ENCODE results near the gene PLPPR4.
A peak's percentile ranks its signal among the peaks of the same experiment; 100 is the strongest.
"Not testable (repeated sequence)": the region's sequence is repeated elsewhere in the genome, so short reads cannot be mapped to it uniquely, and the experiment has no call there.

Gene PLPPR4, protein sequence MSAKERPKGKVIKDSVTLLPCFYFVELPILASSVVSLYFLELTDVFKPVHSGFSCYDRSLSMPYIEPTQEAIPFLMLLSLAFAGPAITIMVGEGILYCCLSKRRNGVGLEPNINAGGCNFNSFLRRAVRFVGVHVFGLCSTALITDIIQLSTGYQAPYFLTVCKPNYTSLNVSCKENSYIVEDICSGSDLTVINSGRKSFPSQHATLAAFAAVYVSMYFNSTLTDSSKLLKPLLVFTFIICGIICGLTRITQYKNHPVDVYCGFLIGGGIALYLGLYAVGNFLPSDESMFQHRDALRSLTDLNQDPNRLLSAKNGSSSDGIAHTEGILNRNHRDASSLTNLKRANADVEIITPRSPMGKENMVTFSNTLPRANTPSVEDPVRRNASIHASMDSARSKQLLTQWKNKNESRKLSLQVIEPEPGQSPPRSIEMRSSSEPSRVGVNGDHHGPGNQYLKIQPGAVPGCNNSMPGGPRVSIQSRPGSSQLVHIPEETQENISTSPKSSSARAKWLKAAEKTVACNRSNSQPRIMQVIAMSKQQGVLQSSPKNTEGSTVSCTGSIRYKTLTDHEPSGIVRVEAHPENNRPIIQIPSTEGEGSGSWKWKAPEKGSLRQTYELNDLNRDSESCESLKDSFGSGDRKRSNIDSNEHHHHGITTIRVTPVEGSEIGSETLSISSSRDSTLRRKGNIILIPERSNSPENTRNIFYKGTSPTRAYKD

DNA sequence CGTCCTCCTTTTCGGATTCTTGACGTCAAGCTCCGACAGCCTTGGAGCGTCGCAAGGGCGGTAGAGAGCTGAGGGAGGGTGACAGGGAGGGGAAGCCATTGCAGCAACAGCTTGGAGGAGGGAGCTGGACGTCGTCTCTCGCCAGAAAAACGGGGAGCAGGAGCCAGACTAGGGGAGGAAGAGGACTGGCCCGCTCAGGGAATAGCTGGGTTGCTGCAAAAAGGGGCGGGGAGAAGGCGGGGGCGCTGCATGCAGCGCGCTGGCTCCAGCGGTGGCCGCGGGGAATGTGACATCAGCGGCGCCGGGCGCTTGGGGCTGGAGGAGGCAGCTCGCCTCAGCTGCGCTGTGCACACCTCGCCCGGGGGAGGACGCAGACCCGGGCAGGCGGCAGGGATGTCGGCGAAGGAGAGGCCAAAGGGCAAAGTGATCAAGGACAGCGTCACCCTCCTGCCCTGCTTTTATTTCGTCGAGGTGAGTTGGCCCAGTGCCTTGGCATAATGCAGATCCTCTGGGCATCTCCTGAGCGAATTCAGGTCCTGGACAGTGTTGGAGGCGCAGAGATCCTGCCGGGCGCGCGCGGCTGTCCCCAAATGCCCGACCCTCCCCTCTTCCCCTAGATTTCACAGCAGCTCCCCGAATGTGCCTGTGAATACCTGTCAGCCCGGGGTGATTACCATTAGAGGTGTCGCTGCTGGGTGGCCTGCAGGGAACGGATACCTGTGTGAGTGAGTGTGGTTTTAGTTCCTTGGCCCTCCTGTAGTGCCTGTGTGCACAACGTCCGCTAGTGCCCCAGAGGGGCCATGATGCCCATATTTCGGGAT, at the start of gene PLPPR4:
Gene PLPPR4, plus strand, starts transcription at position 292 of the 821 bp plus-strand sequence. Its CDS starts 102 bp downstream, at position 394.
- DNase-seq: no peak

DNA sequence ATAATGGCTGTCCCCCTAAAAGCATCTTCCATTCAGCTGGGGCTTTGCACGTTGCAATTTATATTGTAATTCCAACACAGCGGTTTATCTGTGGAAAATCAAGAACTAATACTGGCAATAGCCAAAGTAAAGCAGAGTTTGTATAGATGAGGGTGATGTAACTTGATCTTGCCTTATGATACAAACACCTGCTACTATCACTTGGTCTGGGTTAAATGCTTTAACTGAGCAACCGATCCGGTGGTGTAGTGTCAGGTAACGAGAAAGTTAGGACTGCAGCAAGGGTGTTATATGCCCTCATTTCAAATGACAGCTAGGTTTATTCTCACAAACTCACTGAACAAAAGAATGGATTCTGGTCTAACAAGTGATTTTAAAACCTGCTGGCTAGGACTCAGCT, 47.3 kb upstream of the PLPPR4 start:
- no peak for DNase-seq

DNA sequence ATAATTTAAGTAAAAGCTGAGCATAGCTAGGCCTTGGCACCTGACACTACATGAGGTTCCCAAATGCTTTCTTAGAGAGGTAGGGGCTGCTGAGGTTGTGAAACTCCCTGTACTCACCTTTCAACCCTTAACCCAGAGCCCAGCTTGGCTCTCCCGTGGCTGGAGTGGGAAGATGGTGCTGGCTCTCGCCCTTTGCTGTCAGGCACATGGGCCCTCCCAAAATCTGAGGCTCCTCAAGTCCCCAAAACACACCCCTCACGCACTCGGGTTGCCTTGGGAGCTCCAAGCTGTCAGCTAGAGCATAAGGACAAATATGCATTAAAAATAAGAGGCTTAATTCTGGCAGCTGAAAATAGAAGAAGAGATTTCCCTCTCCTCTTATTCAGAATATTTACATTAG, 46.7 kb upstream of the PLPPR4 start:
- DNase-seq: no peak

DNA sequence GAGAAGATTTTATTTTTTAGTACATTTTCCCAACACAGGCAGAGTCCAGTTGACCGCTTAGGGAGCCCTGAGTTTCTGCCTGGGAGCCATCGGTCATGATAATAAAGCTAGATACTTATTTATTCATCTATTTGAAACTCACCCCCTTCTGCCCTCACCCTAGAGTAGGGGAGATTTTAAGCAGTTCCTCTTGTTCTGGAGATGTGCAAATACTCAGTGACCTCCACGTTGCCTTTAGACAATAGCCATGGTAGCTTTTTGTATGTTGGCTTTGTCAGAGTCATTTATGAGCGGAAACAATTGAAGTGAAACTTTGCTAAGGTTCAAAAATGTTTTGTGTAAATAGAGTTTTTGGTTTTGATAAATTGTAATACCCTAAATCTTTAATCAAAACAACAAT, 45.7 kb upstream of the PLPPR4 start:
- DNase-seq: no peak

DNA sequence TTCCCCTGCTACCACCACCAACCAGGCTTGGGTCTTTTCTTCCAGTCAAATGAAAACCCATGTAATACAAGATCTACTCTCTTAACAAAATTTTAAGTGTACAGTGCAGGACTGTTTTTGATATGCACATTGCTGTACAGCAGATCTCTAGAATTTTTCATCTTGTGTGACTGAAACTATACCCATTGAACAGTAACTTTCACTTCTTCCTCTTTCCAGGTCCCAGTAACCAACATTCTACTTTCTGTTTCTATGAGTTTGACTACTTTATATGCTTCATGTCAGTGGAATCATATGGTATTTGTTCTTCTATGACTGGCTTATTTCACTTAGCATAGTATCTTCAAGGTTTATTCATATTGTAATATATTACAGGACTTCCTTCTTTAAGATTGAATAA, 45.3 kb upstream of the PLPPR4 start:
- no peak for DNase-seq

DNA sequence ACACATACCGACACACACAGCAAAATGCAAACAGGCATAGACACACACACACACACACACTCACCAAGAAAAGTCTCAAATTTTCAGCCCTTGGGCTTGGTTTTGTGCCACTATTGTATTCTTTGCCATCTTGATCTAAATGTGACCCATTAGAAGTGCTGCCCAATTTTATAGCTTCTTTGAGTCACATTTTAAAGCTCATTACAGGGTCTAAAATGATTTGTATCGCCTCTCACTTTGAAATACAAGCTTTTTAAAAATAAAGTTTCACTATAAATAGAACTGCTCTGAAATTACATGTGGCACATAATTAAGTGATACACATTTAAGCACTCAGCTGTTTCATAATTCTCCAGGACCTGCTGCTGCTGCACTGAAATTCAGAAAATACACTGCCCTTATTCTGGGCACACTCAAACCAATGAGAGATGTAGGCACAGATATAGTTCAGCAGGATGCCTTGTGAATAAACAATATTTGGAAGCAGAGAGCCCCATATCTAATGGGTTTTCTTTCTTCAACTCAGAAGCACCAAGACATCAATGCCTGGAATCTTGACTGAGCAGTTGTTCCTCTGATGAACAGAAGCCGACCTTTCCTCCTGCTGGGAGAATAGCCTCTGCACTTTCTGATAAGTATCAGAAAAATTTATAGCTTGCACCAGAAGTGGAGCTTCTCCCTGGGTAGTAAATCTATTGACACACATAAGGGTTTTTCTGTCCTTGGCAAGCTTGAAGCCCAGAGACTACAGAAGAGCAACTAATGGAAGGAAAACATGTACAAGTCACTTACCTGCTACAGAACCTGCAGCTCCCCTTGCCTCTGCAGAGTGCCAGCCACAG, 37.0 kb upstream of the PLPPR4 start:
- no peak for DNase-seq

DNA sequence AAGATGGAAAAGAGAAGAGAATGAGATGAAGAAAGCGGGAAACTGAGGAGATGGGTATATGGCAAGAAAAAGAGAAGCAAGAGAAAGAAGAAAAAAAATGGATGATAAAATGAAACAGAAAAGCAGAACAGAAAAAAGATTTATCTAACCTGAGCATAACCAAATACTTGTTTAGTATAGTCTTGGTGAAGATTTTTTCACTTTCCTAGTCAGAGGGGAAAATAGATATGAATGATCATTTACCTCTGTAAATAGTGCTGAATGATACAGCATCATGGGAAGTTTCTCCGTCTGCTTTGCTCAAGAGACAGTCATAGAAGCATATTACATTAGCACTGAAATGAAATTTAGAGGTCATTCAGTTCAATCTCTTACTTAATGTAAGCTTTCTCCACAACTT, 36.1 kb upstream of the PLPPR4 start:
- no peak for DNase-seq

DNA sequence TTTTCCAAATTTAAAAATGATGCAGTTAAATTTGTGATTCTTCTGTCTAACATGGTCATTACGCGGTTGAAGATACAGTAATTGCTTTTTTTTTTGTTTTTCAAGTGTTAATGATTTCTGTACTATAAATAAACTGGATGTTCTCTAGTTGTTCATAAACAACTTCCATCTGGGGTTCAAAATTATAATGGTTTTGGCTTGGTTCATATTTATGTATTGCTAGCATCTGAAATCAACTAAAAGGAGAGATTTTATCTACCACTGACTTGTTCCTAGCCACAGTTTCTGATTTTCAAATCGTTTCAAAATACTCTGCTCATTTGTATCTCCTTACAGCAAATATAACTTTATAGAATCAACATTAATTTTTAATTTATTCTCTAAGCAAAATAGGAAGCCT, 35.2 kb upstream of the PLPPR4 start:
- peak; percentile 6 for DNase-seq

DNA sequence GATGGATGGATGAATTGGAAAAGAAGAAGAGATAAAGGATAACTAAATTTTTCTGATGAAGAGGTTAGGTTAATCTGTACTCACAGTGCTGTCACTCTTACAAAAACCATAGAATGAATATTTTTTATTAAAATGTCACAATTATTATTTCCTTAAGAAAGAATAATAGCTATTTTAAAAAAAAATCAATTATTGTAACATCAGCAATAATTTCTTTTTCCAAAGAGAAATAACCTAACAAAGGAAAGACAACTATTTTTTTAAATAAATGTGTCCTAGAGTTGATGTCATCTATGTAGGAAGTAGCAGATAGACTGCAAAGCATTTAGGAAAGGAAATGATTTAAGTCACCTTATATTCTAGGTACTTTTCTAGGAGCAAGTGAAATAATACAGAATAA, 33.6 kb upstream of the PLPPR4 start:
- DNase-seq: no peak

DNA sequence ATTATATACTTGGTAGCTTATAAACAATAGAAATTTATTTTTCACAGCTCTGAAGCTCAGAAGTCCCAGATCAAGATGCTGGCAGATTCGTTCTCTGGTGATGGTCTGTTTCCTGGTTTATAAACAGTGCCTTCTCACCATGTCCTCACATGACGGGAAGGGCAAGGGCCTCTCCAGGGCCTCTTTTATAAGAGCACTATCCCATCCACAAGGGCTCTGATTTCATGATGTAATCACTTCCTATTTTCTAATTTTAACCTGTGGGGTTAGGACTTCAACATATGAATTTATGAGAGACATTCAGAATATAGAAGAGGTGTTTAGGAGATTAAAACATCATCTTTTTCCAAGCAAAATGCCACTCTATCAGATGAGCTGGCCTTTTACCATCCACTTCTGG, 32.1 kb upstream of the PLPPR4 start:
- no peak for DNase-seq

DNA sequence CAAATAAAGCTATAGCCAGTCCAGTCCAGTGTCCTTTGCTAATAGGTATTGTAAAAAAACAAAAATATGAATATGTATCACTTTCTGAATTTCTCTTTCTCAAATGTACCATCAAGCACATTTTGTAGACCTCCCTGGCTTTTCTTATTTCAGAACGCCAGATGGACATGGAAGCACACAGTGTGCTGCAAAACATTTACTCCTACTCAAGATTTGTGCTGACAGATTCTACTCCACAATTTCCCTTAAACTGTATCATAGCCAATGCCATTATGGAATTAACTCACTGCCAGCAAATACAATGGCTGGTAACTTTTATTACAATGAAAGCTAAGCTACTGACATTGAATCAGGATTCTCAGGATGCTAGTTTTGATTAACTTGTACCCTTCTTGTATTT, 30.8 kb upstream of the PLPPR4 start:
- no peak for DNase-seq

DNA sequence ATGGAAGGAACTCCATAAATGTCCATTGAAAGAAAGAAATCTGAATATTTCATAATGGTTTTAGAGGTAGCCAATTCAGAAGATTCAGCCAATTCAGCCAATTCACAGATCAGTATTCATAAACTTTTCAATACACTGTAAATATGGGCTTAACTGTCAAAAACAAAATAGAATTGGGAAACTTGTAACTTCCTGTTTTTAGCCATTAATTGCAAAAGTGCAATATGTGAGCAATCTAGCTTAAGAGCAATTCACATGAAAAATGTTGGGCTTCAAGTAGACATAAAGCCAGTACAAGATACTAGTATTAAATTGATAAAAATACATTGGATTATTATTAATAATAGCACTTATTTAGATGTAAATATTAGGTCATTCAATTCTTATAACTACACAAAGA, 27.5 kb upstream of the PLPPR4 start:
- DNase-seq: no peak

DNA sequence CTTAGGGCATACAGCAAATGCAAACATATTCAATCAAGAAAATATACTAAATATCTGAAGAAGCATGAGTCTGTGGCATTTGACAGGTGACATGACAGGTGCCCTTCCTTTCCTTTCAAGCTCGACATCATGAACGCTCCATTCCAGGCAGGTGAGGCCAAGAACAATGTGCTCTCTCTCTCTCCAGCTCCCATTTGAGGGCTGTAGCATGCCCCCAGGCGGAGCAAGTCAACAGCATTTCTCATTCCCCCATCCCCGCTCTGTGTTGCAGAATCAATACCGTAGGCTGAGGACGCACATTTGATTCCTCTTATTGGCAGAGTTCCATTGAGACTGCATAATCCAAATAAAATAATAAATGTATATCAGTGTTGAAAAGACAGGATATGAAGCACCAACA, 24.6 kb upstream of the PLPPR4 start:
- DNase-seq: no peak

DNA sequence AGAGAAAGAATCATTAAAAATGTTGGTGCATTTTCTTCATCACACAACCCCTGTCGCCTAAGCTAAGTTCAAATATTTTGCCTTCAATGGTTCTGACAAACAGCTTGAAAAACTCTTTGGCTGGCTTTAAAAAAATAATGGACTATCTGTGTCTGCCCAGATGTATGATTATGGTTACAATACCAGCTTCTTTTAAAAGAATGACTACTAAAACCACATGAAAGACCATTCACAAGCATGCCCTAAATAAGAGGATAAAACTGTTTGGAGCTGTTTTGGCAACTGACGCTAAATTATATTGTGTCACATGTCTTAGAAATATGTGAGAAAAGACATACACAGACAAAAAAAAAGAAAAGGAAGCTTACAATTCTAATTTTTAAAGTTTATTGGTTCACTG, 23.7 kb upstream of the PLPPR4 start:
- no peak for DNase-seq

DNA sequence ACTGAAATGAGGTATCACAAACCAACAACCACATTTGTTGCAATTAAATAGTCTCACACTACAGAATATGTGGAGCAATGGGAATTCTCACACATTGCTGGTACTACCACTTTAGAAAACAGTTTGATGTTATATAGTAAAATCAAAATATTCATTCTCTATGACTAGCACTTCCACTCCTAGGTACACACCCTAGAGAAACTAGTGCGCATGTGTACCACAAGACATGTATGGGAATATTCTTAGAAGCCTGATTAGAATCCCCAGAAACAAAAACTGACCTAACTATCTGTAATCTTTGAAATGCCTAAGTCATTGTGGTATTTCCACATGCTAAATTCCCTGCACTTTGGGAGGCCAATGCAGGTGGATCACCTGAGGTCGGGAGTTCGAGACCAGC, 18.1 kb upstream of the PLPPR4 start:
- DNase-seq: no peak

DNA sequence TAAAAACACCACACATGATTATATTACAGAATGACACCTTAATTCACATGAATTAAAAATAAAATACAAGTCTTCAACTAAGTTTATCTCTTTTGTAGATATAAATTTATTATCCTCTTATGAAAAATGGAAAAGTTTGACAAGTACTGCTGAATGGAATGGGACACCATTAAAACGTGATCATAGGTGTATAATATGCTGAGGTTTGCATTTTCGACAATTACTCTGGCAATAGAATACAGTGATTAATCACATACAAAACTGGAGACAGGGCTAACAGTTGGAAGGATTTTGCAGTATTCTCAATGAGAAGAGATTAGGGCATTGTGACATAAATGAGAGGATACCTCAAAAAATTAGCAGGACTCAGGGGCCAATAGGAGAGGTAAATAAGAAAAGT, 17.1 kb upstream of the PLPPR4 start:
- DNase-seq: no peak

DNA sequence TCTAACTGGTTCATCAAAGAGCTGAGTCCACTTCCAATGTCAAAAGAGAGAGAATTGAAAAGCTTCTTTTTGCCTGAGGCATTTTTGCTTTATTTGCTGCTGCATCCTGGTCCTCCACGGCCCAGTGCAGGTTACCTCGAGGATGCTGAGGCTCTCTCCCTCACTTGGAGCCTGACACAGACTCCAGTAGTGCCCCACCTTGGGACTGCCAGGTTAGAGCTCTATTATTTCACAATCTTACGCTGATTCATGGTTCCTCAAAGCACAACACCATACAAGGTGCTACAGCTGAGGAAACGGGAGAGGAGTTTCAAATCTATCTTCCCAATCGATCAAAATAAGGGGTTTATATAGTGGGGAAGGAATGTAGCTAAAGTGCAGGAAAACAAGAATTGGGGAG, 13.6 kb upstream of the PLPPR4 start:
- no peak for DNase-seq

DNA sequence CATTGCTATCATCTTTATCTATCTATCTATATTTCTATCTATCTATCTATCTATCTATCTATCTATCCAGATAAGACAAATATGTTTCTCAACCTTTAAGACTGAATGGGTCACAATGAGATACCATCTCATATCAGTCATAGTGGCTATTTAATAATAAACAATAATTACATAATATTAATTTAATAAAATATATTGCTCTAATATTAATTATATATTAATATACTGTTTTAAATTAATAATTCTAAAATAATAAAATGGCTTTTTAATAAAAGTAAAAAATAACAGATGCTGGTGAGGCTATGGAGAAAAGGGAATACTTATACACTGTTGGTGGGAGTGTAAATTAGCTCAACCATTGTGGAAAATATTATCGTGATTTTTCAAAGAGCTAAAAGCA, 13.0 kb upstream of the PLPPR4 start:
- no peak for DNase-seq

DNA sequence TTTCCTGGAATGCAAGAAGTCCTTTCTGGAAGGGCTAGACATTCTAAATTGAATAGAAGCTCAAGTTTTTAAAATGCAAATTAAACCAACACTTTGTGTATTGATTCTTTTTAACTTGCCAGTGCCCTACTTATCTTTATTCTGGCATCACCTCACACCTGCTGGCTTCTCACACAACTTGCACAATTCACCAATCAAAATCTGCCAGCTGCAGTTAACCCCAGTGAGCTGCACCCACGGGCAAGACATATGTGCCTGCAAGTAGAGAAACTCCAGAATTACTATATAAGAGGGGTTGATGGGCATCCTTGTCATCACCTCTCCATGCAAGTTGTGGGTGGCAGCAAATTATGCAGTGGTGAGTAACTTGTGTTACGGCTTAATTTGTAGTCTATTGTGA, 11.7 kb upstream of the PLPPR4 start:
- DNase-seq: no peak

DNA sequence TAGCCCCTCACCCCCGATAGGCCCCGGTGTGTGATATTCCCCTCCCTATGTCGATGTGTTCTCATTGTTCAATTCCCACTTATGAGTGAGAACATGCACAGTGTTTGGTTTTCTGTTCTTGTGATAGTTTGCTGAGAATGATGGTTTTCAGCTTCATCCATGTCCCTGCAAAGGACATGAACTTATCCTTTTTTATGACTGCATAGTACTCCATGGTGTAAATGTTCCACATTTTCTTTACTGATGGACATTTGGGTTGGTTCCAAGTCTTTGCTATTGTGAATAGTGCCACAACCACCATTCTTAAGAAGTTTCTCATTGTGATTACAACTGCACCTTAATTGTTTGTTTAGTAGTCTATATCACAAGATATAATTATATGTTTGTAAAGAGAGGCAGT, 3.9 kb upstream of the PLPPR4 start:
- not testable (repeated sequence) for DNase-seq

DNA sequence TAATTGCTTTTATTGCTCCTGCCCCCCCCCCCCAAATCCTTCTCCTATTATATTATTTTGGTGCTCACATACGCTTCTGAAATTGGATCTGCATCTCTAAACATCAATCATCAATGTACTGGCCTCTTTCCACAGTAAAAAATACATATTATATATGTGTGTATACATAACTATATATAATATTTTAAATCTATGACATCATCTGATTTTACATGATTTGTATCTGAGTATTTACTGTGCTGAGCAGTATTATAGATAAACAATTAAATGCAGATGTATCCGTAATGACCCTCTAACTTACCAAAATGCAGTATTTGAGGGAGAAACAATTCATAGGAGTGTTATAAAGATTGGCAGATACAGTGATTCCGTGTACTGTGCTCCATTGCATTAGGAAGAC, 832 bp downstream of the PLPPR4 start:
- no peak for DNase-seq

DNA sequence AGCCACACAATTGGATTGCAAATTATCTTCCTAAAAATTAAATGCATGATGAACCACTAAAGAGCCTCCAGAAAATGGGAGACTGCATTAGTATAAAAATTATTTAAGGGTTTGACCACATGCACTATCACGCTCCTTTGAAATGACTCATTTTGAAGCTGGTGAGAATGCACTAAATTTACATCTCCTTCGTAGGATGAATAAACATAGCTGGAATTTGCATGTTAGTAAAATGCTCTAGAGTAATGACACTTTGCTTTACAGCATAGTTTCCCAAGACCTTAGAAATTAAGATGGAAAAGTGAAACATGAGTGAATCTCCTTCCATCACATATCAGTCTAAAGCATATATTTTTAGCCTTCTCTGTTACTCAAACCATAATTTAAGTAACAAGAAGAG, 2.4 kb downstream of the PLPPR4 start:
- no peak for DNase-seq

DNA sequence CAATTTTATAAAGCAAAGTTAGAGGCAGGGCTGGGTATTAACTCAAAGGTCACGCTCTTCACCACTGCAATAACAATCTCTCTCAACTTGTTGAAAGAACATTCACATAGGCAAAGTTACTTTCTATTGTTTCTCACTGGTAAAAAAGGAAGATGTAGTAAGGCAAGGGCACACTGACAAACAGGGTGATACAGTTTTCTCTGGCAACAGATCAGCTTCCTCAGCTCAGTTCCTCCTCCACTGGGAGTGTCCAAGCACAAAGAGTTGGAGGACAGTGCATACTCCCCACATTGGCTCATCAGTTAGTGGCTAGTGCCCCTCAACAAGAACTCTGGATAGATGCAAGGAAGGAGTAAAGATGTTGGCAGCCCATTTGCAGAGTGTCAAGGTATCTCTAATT, 3.7 kb downstream of the PLPPR4 start:
- no peak for DNase-seq

Measured in NCI-H1694 treated with DMSO at 0.1 percent for 48 hours (cell line).